22Rv1 (cell line): ENCODE measurements around the gene RXFP1.

Experiments
- CTCF ChIP-seq: fragments of 450-650 bp; IDR thresholded peaks from 2 replicates; pipeline ENCODE4 v1.5.1; 2017; ENCODE audit warnings: mild to moderate bottlenecking
- ZFX ChIP-seq: fragments of 450-650 bp; IDR thresholded peaks from 2 replicates; pipeline ENCODE4 v1.6.1; 2017; ENCODE audit warnings: antibody characterized with exemption, borderline replicate concordance

- TF ChIP-seq CTCF, result no peak
- TF ChIP-seq ZFX, result no peak
Observed at GRCh38 chr4:158613046-158613445, 91.4 kb downstream of the RXFP1 start.
